H54 (cell line): ENCODE data around the gene FTCDNL1.

Source experiments
- DNase-seq: peaks from one replicate; pipeline ENCODE4 v3.0.0; 2011; ENCODE audit warnings: low spot score, mixed read lengths; ENCODE audit not compliant: insufficient read length
- FAIRE-seq: peaks from 3 replicates; lab custom pipeline; 2011; peaks lifted over from hg19 to GRCh38; lab: Jason Lieb, UNC
- POLR2A ChIP-seq: IDR thresholded peaks from 2 replicates; pipeline ENCODE4 v1.6.1; 2011; ENCODE audit warnings: low read depth, mild to moderate bottlenecking, low read length

Gene FTCDNL1

GRCh38 chr2:199727306-199727705, 123.7 kb downstream of the FTCDNL1 start:
- DNase-seq (no peak), FAIRE-seq (no peak)
- TF ChIP-seq POLR2A = no peak

GRCh38 chr2:199718074-199718473, 132.9 kb downstream of the FTCDNL1 start:
- TF ChIP-seq POLR2A = no peak
- FAIRE-seq (no peak), DNase-seq (no peak)

- TF ChIP-seq POLR2A = no peak
- DNase-seq (no peak), FAIRE-seq (no peak)
Observed at GRCh38 chr2:199717587-199717907, 133.4 kb downstream of the FTCDNL1 start.

- no peak for DNase-seq
- FAIRE-seq = no peak
- no peak for TF ChIP-seq POLR2A
Observed at GRCh38 chr2:199716807-199717586, 134.0 kb downstream of the FTCDNL1 start.

GRCh38 chr2:199713746-199714145, 137.2 kb downstream of the FTCDNL1 start:
- FAIRE-seq = no peak
- DNase-seq = no peak
- no peak for TF ChIP-seq POLR2A

- DNase-seq (no peak), FAIRE-seq (no peak)
- no peak for TF ChIP-seq POLR2A
Observed at GRCh38 chr2:199710551-199710950, 140.4 kb downstream of the FTCDNL1 start.
